Lung (tissue), 12 donors: ENCODE data around the gene DENND6B. TPM values are rescaled to one million over a fixed set of nuclear protein-coding genes. Genes with fewer than 3 reads are reported as not detected.

Source experiments
- ATAC-seq: fragments of 200-7000 bp; cut with Tn5 transposase; one replicate; pipeline ENCODE4 v1.9.1; 2020; ENCODE audit warnings: moderate number of reproducible peaks; ENCODE audit not compliant: insufficient read depth, low FRiP score
- DNase-seq, 3 donors: peaks; one replicate each; pipeline ENCODE4 v3.0.0-alpha.2; 2013 to 2017
- H3K27ac ChIP-seq, 2 donors: one replicate each; pipeline ENCODE4 v1.5.1; 2013; ENCODE audit warnings: mild to moderate bottlenecking in 2 of 2, moderate library complexity in 2 of 2, control low read depth in 1 of 2, inconsistent platforms in 1 of 2, low read depth in 1 of 2, low read length in 1 of 2
- H3K27me3 ChIP-seq, 3 donors: one replicate each; pipeline ENCODE4 v1.5.1; 2013; ENCODE audit warnings: low read length in 2 of 3; ENCODE audit not compliant: control insufficient read depth in 3 of 3, insufficient read depth in 3 of 3
- H3K36me3 ChIP-seq, 4 donors: one replicate each; pipeline ENCODE4 v1.5.1; 2013; ENCODE audit warnings: low read length in 4 of 4, mild to moderate bottlenecking in 1 of 4, moderate library complexity in 1 of 4; ENCODE audit not compliant: control insufficient read depth in 4 of 4, insufficient read depth in 4 of 4
- H3K4me1 ChIP-seq, 5 donors: one replicate each; pipeline ENCODE4 v1.5.1; 2013; ENCODE audit warnings: low read length in 5 of 5, mild to moderate bottlenecking in 2 of 5, moderate library complexity in 1 of 5; ENCODE audit not compliant: control insufficient read depth in 5 of 5, insufficient read depth in 5 of 5
- H3K4me3 ChIP-seq: one replicate; pipeline ENCODE4 v1.5.1; 2013; ENCODE audit warnings: mild to moderate bottlenecking, control low read depth, moderate library complexity
- H3K9ac ChIP-seq, 2 donors: one replicate each; pipeline ENCODE4 v1.5.1; 2013; ENCODE audit warnings: low read length in 2 of 2, control low read depth in 1 of 2; ENCODE audit not compliant: insufficient read depth in 1 of 2
- H3K9me3 ChIP-seq, 4 donors: one replicate each; pipeline ENCODE4 v1.5.1; 2013; ENCODE audit warnings: low read length in 3 of 4, mild to moderate bottlenecking in 1 of 4, moderate library complexity in 1 of 4; ENCODE audit not compliant: control insufficient read depth in 4 of 4, insufficient read depth in 3 of 4
- WGBS, 2 donors: extraction: QIAGEN DNeasy Blood & Tissue Kit; methylation state at CpG; one replicate each; pipeline ENCODE4 v1.1.7; 2013; 5-methylcytosine and 5-hydroxymethylcytosine counted together
- polyA plus RNA-seq, 2 donors: library from polyadenylated mRNA; stranded (reverse); fragments of 200-250 nt; gene quantifications; one replicate each; pipeline ENCODE4 v1.2.1, GENCODE V29; 2013
- total RNA-seq, 2 donors: library from RNA; depleted of rRNA in 1 of 2; stranded (reverse); fragments of >200 nt in 1 of 2; gene quantifications; one replicate each; pipeline ENCODE4 v1.2.1, GENCODE V29; 2014 to 2021
- TF ChIP-seq, protein P1 (sequence below): IDR thresholded peaks from 2 replicates; pipeline ENCODE4 v1.5.1; 2012; ENCODE audit warnings: mild to moderate bottlenecking; ENCODE audit errors: control extremely low read depth, extremely low read depth
- donor health status: control.
- donor health status: control.
- donor health status: Bipolar disorder and iron deficiency.
- donor health status: healthy.
- donor health status: DM: yes; HTN: yes; CAD: no.

DENND6B gene
- total and polyA plus RNA-seq, 4 donors = 8.0 to 26.0 (median 12.6) TPM

DNA sequence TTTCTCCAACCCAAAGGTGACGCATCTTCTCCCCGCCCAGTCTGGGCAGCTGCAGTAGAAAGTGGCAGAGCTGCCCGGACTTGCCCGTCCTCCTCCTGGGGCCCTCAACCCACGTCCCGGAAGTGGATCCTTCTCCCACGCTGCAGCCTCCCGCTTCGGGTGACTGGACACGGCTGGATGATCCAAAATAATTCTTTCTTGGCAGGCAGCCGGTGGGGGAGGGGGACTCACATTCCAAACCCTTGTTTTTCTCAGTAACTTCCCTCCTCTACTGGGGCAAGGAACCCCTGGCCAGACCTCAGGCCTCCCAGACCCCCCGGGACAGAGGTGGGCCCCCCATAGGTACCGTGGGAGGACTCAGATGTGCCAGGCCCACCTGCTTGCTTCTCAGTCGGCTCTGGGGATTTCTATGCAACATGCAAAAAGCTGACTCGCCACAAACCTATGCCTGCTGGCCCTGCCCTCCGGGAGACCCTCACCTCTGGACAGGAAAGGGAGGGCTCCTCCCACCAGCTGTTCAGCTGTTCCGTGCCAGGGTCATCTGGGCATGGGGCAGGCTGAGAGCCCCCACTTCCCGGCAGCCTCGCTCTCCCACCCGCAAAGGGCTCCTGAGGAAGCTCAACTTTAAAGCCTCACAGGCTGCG lies 20.8 kb downstream of the DENND6B start:
- Histone ChIP-seq H3K9ac (peak overlapping the region; percentile 59 to 75), H3K27me3 (no peaks in the 10 kb centered on the region), H3K36me3 (peaks cover 0 to 13% (median 3%) of the 10 kb centered on the region in 4 donors), H3K4me1 (peaks cover 8 to 66% (median 55%) of the 10 kb centered on the region in 5 donors), H3K9me3 (no peaks in the 10 kb centered on the region), H3K4me3 (peak overlapping the region; percentile 62), H3K27ac (peak overlapping the region; percentile 88 to 94)
- ATAC-seq (peak; percentile 60), DNase-seq (peak; percentile 90 to 95 (median 91))
- TF ChIP-seq, protein P1, sequence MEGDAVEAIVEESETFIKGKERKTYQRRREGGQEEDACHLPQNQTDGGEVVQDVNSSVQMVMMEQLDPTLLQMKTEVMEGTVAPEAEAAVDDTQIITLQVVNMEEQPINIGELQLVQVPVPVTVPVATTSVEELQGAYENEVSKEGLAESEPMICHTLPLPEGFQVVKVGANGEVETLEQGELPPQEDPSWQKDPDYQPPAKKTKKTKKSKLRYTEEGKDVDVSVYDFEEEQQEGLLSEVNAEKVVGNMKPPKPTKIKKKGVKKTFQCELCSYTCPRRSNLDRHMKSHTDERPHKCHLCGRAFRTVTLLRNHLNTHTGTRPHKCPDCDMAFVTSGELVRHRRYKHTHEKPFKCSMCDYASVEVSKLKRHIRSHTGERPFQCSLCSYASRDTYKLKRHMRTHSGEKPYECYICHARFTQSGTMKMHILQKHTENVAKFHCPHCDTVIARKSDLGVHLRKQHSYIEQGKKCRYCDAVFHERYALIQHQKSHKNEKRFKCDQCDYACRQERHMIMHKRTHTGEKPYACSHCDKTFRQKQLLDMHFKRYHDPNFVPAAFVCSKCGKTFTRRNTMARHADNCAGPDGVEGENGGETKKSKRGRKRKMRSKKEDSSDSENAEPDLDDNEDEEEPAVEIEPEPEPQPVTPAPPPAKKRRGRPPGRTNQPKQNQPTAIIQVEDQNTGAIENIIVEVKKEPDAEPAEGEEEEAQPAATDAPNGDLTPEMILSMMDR = no peak
- 4 to 9% methylated on average over 21 of the region's 21 CpGs for WGBS, 2 donors

DNA sequence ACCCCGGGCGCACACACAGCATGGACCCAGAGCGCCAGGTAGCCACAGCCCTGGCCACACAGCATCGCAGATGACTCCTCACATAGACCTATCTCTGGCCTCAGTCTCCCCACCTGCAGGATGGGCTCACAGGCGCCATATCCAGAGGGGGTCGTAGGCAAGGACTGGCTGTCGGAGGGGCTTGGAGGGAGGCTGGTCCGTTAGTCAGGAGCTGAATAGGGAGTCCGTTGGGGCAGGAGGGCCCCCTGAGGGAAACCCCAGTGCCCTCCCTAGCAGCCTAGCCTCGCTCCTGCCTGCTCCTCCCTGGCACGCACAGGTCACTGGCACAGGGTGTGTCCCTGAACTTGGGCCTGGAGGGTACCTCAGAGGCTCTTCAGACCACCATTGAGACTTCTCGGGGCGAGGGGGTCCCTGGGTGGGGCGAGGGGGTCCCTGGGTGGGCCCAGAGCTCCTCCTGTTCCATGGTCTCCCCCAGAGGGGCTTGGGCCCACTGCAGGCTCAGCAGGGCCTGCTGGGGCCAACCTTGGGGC lies 21.4 kb downstream of the DENND6B start:
- 59 to 74% methylated on average over 13 to 14 of the region's 14 CpGs for WGBS, 2 donors
- Histone ChIP-seq H3K27ac (peak overlapping the region; percentile 88 to 94), H3K4me3 (no peak overlapping the region), H3K9ac (peak overlapping the region in 1 of 2 donors; percentile 16), H3K36me3 (peaks cover 0 to 17% (median 3%) of the 10 kb centered on the region in 4 donors), H3K27me3 (no peaks in the 10 kb centered on the region), H3K4me1 (peaks cover 8 to 72% (median 60%) of the 10 kb centered on the region in 5 donors), H3K9me3 (no peaks in the 10 kb centered on the region)
- DNase-seq (no peak), ATAC-seq (no peak)
- TF ChIP-seq, protein P1 = no peak

DNA sequence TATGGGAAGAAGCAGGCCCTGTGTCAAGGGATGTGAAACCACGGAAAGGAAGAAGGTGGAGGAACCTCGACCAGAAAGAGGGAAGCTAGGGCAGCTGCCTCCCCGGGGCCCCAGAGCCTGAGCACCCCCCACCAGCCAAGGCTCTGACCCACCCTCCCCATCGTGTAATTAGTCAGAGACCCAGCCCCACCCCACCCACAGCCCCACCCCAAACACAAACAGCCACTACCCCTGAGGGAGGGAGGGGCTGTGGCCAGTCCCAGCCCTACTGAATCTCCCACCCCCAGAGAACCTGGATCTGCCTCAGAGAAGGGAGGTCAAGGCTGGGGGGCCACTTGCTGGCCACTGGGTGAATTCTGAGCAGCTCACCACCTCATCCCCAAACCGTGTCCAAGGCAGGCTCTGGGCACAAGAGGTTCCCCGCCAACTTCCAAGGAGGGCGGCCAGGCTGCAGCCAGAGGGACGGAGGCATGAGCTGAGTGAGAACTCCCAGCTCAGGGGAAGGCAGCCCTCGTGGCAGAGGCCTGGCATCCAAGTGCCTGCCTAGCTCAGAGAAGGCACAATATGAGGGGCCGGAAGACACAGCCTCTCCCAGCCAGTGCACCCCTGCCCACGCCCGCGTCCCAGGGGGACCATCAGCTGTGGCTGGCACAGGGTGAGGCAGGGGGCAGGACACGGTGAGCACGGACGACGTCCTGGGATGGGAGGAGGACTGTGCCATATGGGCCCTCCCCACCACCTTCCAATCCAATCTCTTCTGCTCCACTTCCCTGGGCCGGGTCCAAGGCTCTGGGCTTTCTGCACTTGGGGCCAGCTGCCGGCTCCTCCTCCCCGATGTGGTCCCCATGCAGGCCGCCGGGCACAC lies 22.1 kb downstream of the DENND6B start:
- ATAC-seq (no peak), DNase-seq (no peak)
- peaks cover 0 to 17% (median 3%) of the 10 kb centered on the region in 4 donors for H3K36me3 ChIP-seq
- TF ChIP-seq, protein P1 = no peak
- H3K4me1 ChIP-seq = peaks cover 8 to 78% (median 54%) of the 10 kb centered on the region in 5 donors
- H3K9ac ChIP-seq = peak overlapping the region in 1 of 2 donors; percentile 16
- H3K9me3 ChIP-seq = no peaks in the 10 kb centered on the region
- 39 to 51% methylated on average over 22 of the region's 22 CpGs for WGBS, 2 donors
- H3K27me3 ChIP-seq = no peaks in the 10 kb centered on the region
- peak overlapping the region; percentile 5 to 94 for H3K27ac ChIP-seq
- no peak overlapping the region for H3K4me3 ChIP-seq
